ENCODE results near the gene GTF2B. TPM values are rescaled to one million over a fixed set of nuclear protein-coding genes. Genes with fewer than 3 reads are reported as not detected.
"Not testable (repeated sequence)": the region's sequence is repeated elsewhere in the genome, so short reads cannot be mapped to it uniquely, and the experiment has no call there.

The GTF2B gene
- total RNA-seq = 10 to 100 TPM; 42.8 TPM

GRCh38 chr1:88891318-88891950 lies at the start of gene GTF2B:
Gene GTF2B, minus strand, starts transcription at chr1:88891567. Its CDS starts 68 bp downstream, at chr1:88891499.
- Mint-ChIP-seq H3K27ac (peak within 1 kb of the TSS; percentile 92), H3K4me1 (peaks cover 29% of the 10 kb centered on the region), H3K4me3 (peak within 1 kb of the TSS; percentile 96), H3K36me3 (peaks cover 15% of the 10 kb centered on the region), H3K27me3 (no peaks in the 10 kb centered on the region), H3K9me3 (peaks cover 2% of the 10 kb centered on the region)
- peak; percentile 91 for DNase-seq

GRCh38 chr1:88938528-88938927 lies 47.2 kb upstream of the GTF2B start:
- peaks cover 62% of the 10 kb centered on the region for H3K36me3 Mint-ChIP-seq
- H3K27me3 Mint-ChIP-seq, DNase-seq, H3K9me3 Mint-ChIP-seq, H3K4me1 Mint-ChIP-seq, H3K27ac Mint-ChIP-seq, H3K4me3 Mint-ChIP-seq: not testable (repeated sequence)

GRCh38 chr1:88936760-88937342 lies 45.5 kb upstream of the GTF2B start:
- Mint-ChIP-seq H3K27me3 (no peaks in the 10 kb centered on the region), H3K27ac (peak overlapping the region; percentile 40), H3K9me3 (peaks cover 1% of the 10 kb centered on the region), H3K36me3 (peaks cover 53% of the 10 kb centered on the region), H3K4me1 (peaks cover 7% of the 10 kb centered on the region), H3K4me3 (no peak overlapping the region)
- no peak for DNase-seq

- peaks cover 1% of the 10 kb centered on the region for H3K9me3 Mint-ChIP-seq
- H3K27me3 Mint-ChIP-seq = no peaks in the 10 kb centered on the region
- peaks cover 7% of the 10 kb centered on the region for H3K4me1 Mint-ChIP-seq
- H3K36me3 Mint-ChIP-seq = peaks cover 54% of the 10 kb centered on the region
- H3K4me3 Mint-ChIP-seq = no peak overlapping the region
- no peak overlapping the region for H3K27ac Mint-ChIP-seq
- no peak for DNase-seq
Observed at GRCh38 chr1:88936223-88936523, 44.8 kb upstream of the GTF2B start.

GRCh38 chr1:88935522-88936222 lies 44.3 kb upstream of the GTF2B start:
- peaks cover 7% of the 10 kb centered on the region for H3K4me1 Mint-ChIP-seq
- H3K36me3 Mint-ChIP-seq = peaks cover 52% of the 10 kb centered on the region
- H3K27me3 Mint-ChIP-seq = no peaks in the 10 kb centered on the region
- peaks cover 1% of the 10 kb centered on the region for H3K9me3 Mint-ChIP-seq
- no peak overlapping the region for H3K27ac Mint-ChIP-seq
- DNase-seq = no peak
- H3K4me3 Mint-ChIP-seq = no peak overlapping the region

GRCh38 chr1:88930176-88930575 lies 38.8 kb upstream of the GTF2B start:
- not testable (repeated sequence) for H3K9me3 Mint-ChIP-seq, H3K27me3 Mint-ChIP-seq, H3K4me1 Mint-ChIP-seq, H3K27ac Mint-ChIP-seq, H3K4me3 Mint-ChIP-seq, DNase-seq
- H3K36me3 Mint-ChIP-seq = peaks cover 29% of the 10 kb centered on the region

GRCh38 chr1:88923224-88923623 lies 31.9 kb upstream of the GTF2B start:
- no peaks in the 10 kb centered on the region for H3K4me1 Mint-ChIP-seq
- H3K36me3 Mint-ChIP-seq = peaks cover 63% of the 10 kb centered on the region

GRCh38 chr1:88922214-88922613 lies 30.8 kb upstream of the GTF2B start:
- H3K27ac Mint-ChIP-seq = no peak overlapping the region
- DNase-seq = no peak
- H3K4me3 Mint-ChIP-seq = no peak overlapping the region
- H3K27me3 Mint-ChIP-seq = no peaks in the 10 kb centered on the region
- peaks cover 4% of the 10 kb centered on the region for H3K9me3 Mint-ChIP-seq
- peaks cover 68% of the 10 kb centered on the region for H3K36me3 Mint-ChIP-seq
- no peaks in the 10 kb centered on the region for H3K4me1 Mint-ChIP-seq

More at GRCh38 chr1:88923224-88923623, 31.9 kb upstream of the GTF2B start:
- no peak for DNase-seq
- Mint-ChIP-seq H3K27ac (no peak overlapping the region), H3K4me3 (no peak overlapping the region), H3K9me3 (peaks cover 2% of the 10 kb centered on the region), H3K27me3 (no peaks in the 10 kb centered on the region)

GRCh38 chr1:88920845-88921244 lies 29.5 kb upstream of the GTF2B start:
- H3K9me3 Mint-ChIP-seq = peaks cover 8% of the 10 kb centered on the region
- H3K27ac Mint-ChIP-seq = no peak overlapping the region
- no peak for DNase-seq
- H3K4me1 Mint-ChIP-seq = peaks cover 2% of the 10 kb centered on the region
- no peaks in the 10 kb centered on the region for H3K27me3 Mint-ChIP-seq
- peaks cover 70% of the 10 kb centered on the region for H3K36me3 Mint-ChIP-seq
- no peak overlapping the region for H3K4me3 Mint-ChIP-seq

GRCh38 chr1:88917321-88918025 lies 26.1 kb upstream of the GTF2B start:
- no peak for DNase-seq
- no peaks in the 10 kb centered on the region for H3K27me3 Mint-ChIP-seq
- peaks cover 2% of the 10 kb centered on the region for H3K4me1 Mint-ChIP-seq
- H3K36me3 Mint-ChIP-seq = peaks cover 52% of the 10 kb centered on the region
- H3K4me3 Mint-ChIP-seq = no peak overlapping the region
- no peak overlapping the region for H3K27ac Mint-ChIP-seq
- H3K9me3 Mint-ChIP-seq = peaks cover 18% of the 10 kb centered on the region

GRCh38 chr1:88916883-88917282 lies 25.5 kb upstream of the GTF2B start:
- Mint-ChIP-seq H3K9me3 (peaks cover 18% of the 10 kb centered on the region), H3K27ac (no peak overlapping the region), H3K36me3 (peaks cover 47% of the 10 kb centered on the region), H3K27me3 (no peaks in the 10 kb centered on the region), H3K4me3 (no peak overlapping the region), H3K4me1 (peaks cover 2% of the 10 kb centered on the region)
- no peak for DNase-seq

GRCh38 chr1:88911800-88912199 lies 20.4 kb upstream of the GTF2B start:
- H3K4me3 Mint-ChIP-seq, DNase-seq, H3K4me1 Mint-ChIP-seq, H3K27me3 Mint-ChIP-seq, H3K27ac Mint-ChIP-seq, H3K9me3 Mint-ChIP-seq: not testable (repeated sequence)
- peaks cover 10% of the 10 kb centered on the region for H3K36me3 Mint-ChIP-seq

GRCh38 chr1:88911161-88911560 lies 19.8 kb upstream of the GTF2B start:
- Mint-ChIP-seq H3K4me1 (no peaks in the 10 kb centered on the region), H3K4me3 (no peak overlapping the region), H3K27ac (no peak overlapping the region), H3K27me3 (no peaks in the 10 kb centered on the region), H3K9me3 (peaks cover 10% of the 10 kb centered on the region), H3K36me3 (peaks cover 9% of the 10 kb centered on the region)
- no peak for DNase-seq

- no peak overlapping the region for H3K4me3 Mint-ChIP-seq
- H3K9me3 Mint-ChIP-seq = peaks cover 5% of the 10 kb centered on the region
- H3K27me3 Mint-ChIP-seq = no peaks in the 10 kb centered on the region
- no peak overlapping the region for H3K27ac Mint-ChIP-seq
- no peak for DNase-seq
- peaks cover 4% of the 10 kb centered on the region for H3K36me3 Mint-ChIP-seq
- no peaks in the 10 kb centered on the region for H3K4me1 Mint-ChIP-seq
Observed at GRCh38 chr1:88910401-88910800, 19.0 kb upstream of the GTF2B start.

GRCh38 chr1:88900883-88901282 lies 9.5 kb upstream of the GTF2B start:
- Mint-ChIP-seq H3K9me3 (no peaks in the 10 kb centered on the region), H3K27me3 (no peaks in the 10 kb centered on the region), H3K4me1 (no peaks in the 10 kb centered on the region)

More at GRCh38 chr1:88900883-88901282, 9.5 kb upstream of the GTF2B start:
- Mint-ChIP-seq H3K4me3 (no peak overlapping the region), H3K36me3 (no peaks in the 10 kb centered on the region), H3K27ac (no peak overlapping the region)
- no peak for DNase-seq

Measured in activated naive CD8-positive, alpha-beta T cell treated with anti-CD3 and anti-CD28 coated beads for 36 hours (primary cell).